GM23338 (cell line): Measurements from ENCODE around the gene EXOSC7. TPM values are rescaled to one million over a fixed set of nuclear protein-coding genes. Genes with fewer than 3 reads are reported as not detected.
A peak's percentile ranks its signal among the peaks of the same experiment; 100 is the strongest.

ENCODE experiments used
- ATAC-seq: fragments of 200-7000 bp; cut with Tn5 transposase; 3 replicates; pipeline ENCODE4 v1.9.1; 2020
- DNase-seq: peaks from one replicate; pipeline ENCODE4 v3.0.0-alpha.2; 2015; ENCODE audit warnings: low spot score
- H2AFZ ChIP-seq: fragments of 200-600 bp; sonication (generic); 2 replicates; pipeline ENCODE4 v1.8.0; 2016; ENCODE audit warnings: antibody characterized with exemption, mild to moderate bottlenecking, moderate library complexity
- H3F3A ChIP-seq: fragments of 200-600 bp; sonication (generic); replicated peaks from 2 replicates; pipeline ENCODE4 v1.8.0; 2017; ENCODE audit warnings: antibody characterized with exemption, mixed run types, low read depth
- H3K27ac ChIP-seq: fragments of 200-600 bp; sonication (generic); 2 replicates; pipeline ENCODE4 v1.6.1; 2016; ENCODE audit warnings: low read depth
- H3K27me3 ChIP-seq: fragments of 200-600 bp; sonication (generic); 2 replicates; pipeline ENCODE4 v1.8.0; 2016; ENCODE audit warnings: mild to moderate bottlenecking, mixed run types, moderate library complexity; ENCODE audit not compliant: insufficient read depth
- H3K36me3 ChIP-seq: fragments of 200-600 bp; sonication (generic); 2 replicates; pipeline ENCODE4 v1.8.0; 2016; ENCODE audit warnings: mild to moderate bottlenecking; ENCODE audit not compliant: insufficient read depth
- H3K4me1 ChIP-seq: fragments of 200-600 bp; sonication (generic); 2 replicates; pipeline ENCODE4 v1.8.0; 2016; ENCODE audit warnings: mild to moderate bottlenecking, moderate library complexity; ENCODE audit not compliant: insufficient read depth
- H3K4me2 ChIP-seq: fragments of 200-600 bp; sonication (generic); 2 replicates; pipeline ENCODE4 v1.7.1; 2017; ENCODE audit warnings: mixed run types
- H3K4me3 ChIP-seq: fragments of 200-600 bp; sonication (generic); 2 replicates; pipeline ENCODE4 v1.6.1; 2016; ENCODE audit warnings: mixed run types
- H3K79me2 ChIP-seq: fragments of 200-600 bp; sonication (generic); replicated peaks from 2 replicates; pipeline ENCODE4 v1.8.0; 2017; ENCODE audit warnings: mild to moderate bottlenecking; ENCODE audit not compliant: insufficient read depth
- H3K9me2 ChIP-seq: fragments of 200-600 bp; sonication (generic); 2 replicates; pipeline ENCODE4 v1.8.0; 2017; ENCODE audit not compliant: insufficient read depth
- H4K20me1 ChIP-seq: fragments of 200-600 bp; sonication (generic); replicated peaks from 2 replicates; pipeline ENCODE4 v1.8.0; 2017; ENCODE audit warnings: mild to moderate bottlenecking; ENCODE audit not compliant: insufficient read depth
- H3K27ac Mint-ChIP-seq: 2 replicates; pipeline ENCODE4 v1.8.0; 2020; ENCODE audit warnings: inconsistent platforms, mild to moderate bottlenecking, moderate library complexity, mixed read lengths
- H3K27me3 Mint-ChIP-seq: 3 replicates; pipeline ENCODE4 v1.8.0; 2022; ENCODE audit warnings: low read depth, mild to moderate bottlenecking, moderate library complexity, mixed read lengths, inconsistent platforms; ENCODE audit not compliant: insufficient read depth, poor library complexity
- H3K36me3 Mint-ChIP-seq: 3 replicates; pipeline ENCODE4 v1.8.0; 2021; ENCODE audit warnings: low read depth, mild to moderate bottlenecking, inconsistent platforms, moderate library complexity, mixed read lengths
- H3K4me1 Mint-ChIP-seq: 3 replicates; pipeline ENCODE4 v1.8.0; 2020; ENCODE audit warnings: mild to moderate bottlenecking, inconsistent platforms, mixed read lengths
- H3K4me3 Mint-ChIP-seq: 3 replicates; pipeline ENCODE4 v1.8.0; 2021; ENCODE audit warnings: moderate library complexity, mild to moderate bottlenecking, inconsistent platforms, mixed read lengths
- H3K9me3 Mint-ChIP-seq: 3 replicates; pipeline ENCODE4 v1.8.0; 2020; ENCODE audit warnings: moderate library complexity, mild to moderate bottlenecking, inconsistent platforms, mixed read lengths
- CREB1 ChIP-seq: fragments of 250-450 bp; sonication (Bioruptor Pico); IDR thresholded peaks from 2 replicates; pipeline ENCODE4 v1.5.0; 2020; ENCODE audit warnings: low read depth, mild to moderate bottlenecking, moderate library complexity
- CTCF ChIP-seq, 2 experiments: fragments of 200-600 bp in 1 of 2; sonication (generic) in 1 of 2; conservative IDR thresholded peaks; 2 replicates each; pipeline versions ENCODE4 v1.5.1 to v1.6.1; 2016 to 2017; ENCODE audit warnings: antibody characterized with exemption in 2 of 2, low read depth in 2 of 2, mild to moderate bottlenecking in 2 of 2, moderate library complexity in 1 of 2
- NANOG ChIP-seq: IDR thresholded peaks from 2 replicates; pipeline ENCODE4 v1.6.1; 2016; ENCODE audit warnings: antibody characterized with exemption, borderline replicate concordance
- REST ChIP-seq: IDR thresholded peaks from one replicate; pipeline ENCODE4 v1.6.1; 2018; ENCODE audit warnings: antibody characterized with exemption; ENCODE audit not compliant: unreplicated experiment
- ZNF114 ChIP-seq: fragments of 250-450 bp; sonication (Bioruptor Pico); IDR thresholded peaks from 2 replicates; pipeline ENCODE4 v1.5.0; 2020; ENCODE audit warnings: mild to moderate bottlenecking, moderate library complexity
- polyA plus RNA-seq: library from polyadenylated mRNA; unstranded; fragments of >200 nt; fragmentation: Nextera tagmentation; extraction: Ambion mirVana; gene quantifications from 2 replicates; pipeline ENCODE4 v1.2.1, GENCODE V29; 2016
- total RNA-seq: library from RNA; depleted of rRNA; stranded (reverse); fragments of >200 nt; shearing (Covaris generic); gene quantifications from 2 replicates; pipeline ENCODE4 v1.2.3, GENCODE V29; 2014
- TF ChIP-seq, protein P1 (sequence below): IDR thresholded peaks from 2 replicates; pipeline ENCODE4 v1.6.1; 2016; ENCODE audit warnings: antibody characterized with exemption

The EXOSC7 gene
- total and polyA plus RNA-seq, 2 experiments from 2014 or later, result 84.8 to 120 TPM

- no peak overlapping the region for H3K27ac Mint-ChIP-seq
Observed at GRCh38 chr3:44963571-44964325, 12.3 kb upstream of the EXOSC7 start.

GRCh38 chr3:44965165-44965564 is 10.9 kb upstream of the EXOSC7 start:
- no peaks in the 10 kb centered on the region for H3K4me1 ChIP-seq
- DNase-seq (no peak), ATAC-seq (no peak)
- peaks cover 60% of the 10 kb centered on the region for H4K20me1 ChIP-seq
- no peaks in the 10 kb centered on the region for H3K27me3 Mint-ChIP-seq
- no peaks in the 10 kb centered on the region for H3K36me3 Mint-ChIP-seq
- no peak overlapping the region for H3K27ac ChIP-seq
- H3K4me1 Mint-ChIP-seq, result peaks cover 14% of the 10 kb centered on the region
- H3K4me2 ChIP-seq, result no peak overlapping the region
- H3K9me2 ChIP-seq, result no peaks in the 10 kb centered on the region
- H3K4me3 Mint-ChIP-seq, result no peak overlapping the region
- H3K9me3 Mint-ChIP-seq, result no peaks in the 10 kb centered on the region
- TF ChIP-seq REST, result no peak
- TF ChIP-seq CREB1 (CRISPR knock-in tag), result no peak
- no peak for TF ChIP-seq CTCF (conservative IDR thresholded peaks at IDR 0.05; ENCODE audit: low read depth in 2 of 2)
- no peak for TF ChIP-seq NANOG
- TF ChIP-seq ZNF114, result no peak
- TF ChIP-seq, protein P1, sequence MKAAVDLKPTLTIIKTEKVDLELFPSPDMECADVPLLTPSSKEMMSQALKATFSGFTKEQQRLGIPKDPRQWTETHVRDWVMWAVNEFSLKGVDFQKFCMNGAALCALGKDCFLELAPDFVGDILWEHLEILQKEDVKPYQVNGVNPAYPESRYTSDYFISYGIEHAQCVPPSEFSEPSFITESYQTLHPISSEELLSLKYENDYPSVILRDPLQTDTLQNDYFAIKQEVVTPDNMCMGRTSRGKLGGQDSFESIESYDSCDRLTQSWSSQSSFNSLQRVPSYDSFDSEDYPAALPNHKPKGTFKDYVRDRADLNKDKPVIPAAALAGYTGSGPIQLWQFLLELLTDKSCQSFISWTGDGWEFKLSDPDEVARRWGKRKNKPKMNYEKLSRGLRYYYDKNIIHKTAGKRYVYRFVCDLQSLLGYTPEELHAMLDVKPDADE, result no peak
- no peak overlapping the region for H2AFZ ChIP-seq
- peak overlapping the region; percentile 25 for H3K27ac Mint-ChIP-seq
- H3K36me3 ChIP-seq, result no peaks in the 10 kb centered on the region
- no peaks in the 10 kb centered on the region for H3K27me3 ChIP-seq
- H3K4me3 ChIP-seq, result no peak overlapping the region
- peaks cover 98% of the 10 kb centered on the region for H3K79me2 ChIP-seq
- no peaks in the 10 kb centered on the region for H3F3A ChIP-seq

More at GRCh38 chr3:44963571-44964325, 12.3 kb upstream of the EXOSC7 start:
- Histone ChIP-seq H3K4me3 (no peak overlapping the region), H3K9me2 (no peaks in the 10 kb centered on the region), H3K4me1 (no peaks in the 10 kb centered on the region), H3K79me2 (peaks cover 96% of the 10 kb centered on the region), H3F3A (no peaks in the 10 kb centered on the region), H4K20me1 (peaks cover 57% of the 10 kb centered on the region), H3K36me3 (no peaks in the 10 kb centered on the region), H2AFZ (no peak overlapping the region), H3K4me2 (no peak overlapping the region), H3K27ac (no peak overlapping the region), H3K27me3 (no peaks in the 10 kb centered on the region)
- Mint-ChIP-seq H3K4me1 (peaks cover 14% of the 10 kb centered on the region), H3K9me3 (no peaks in the 10 kb centered on the region), H3K36me3 (no peaks in the 10 kb centered on the region), H3K27me3 (no peaks in the 10 kb centered on the region), H3K4me3 (no peak overlapping the region)
- 0 out of 3 replicates have a peak, but pooled peaks have one; percentile 28 for ATAC-seq
- DNase-seq, result no peak
- TF ChIP-seq CTCF (conservative IDR thresholded peaks at IDR 0.05; ENCODE audit: low read depth in 2 of 2), result no peak
